ENCODE results near the gene CST8. TPM values are rescaled to one million over a fixed set of nuclear protein-coding genes. Genes with fewer than 3 reads are reported as not detected.

CST8 gene
- total RNA-seq, 4 donors from 2014 or later: not detected

- Histone ChIP-seq H3K27ac (no peak overlapping the region), H3K4me1 (peaks cover 0 to 5% (median 0%) of the 10 kb centered on the region in 4 donors), H3K4me3 (no peak overlapping the region), H3K27me3 (no peaks in the 10 kb centered on the region), H3K36me3 (no peaks in the 10 kb centered on the region), H3K9me3 (peaks cover 0 to 6% (median 0%) of the 10 kb centered on the region in 4 donors)
- TF ChIP-seq CTCF (IDR thresholded peaks at IDR 0.05): no peak
- TF ChIP-seq EP300 (IDR thresholded peaks at IDR 0.05): no peak
- TF ChIP-seq POLR2A (IDR thresholded peaks at IDR 0.05): no peak
- 77 to 78% methylated on average over 4 of the region's 4 CpGs for WGBS, 2 donors
- DNase-seq (ENCODE audit: low spot score in 2 of 2): no peak
These were observed 49.7 kb downstream of the CST8 start for GRCh38 chr20:23540624-23541023.

- 54 to 63% methylated on average over 1 of the region's 1 CpG for WGBS, 2 donors
- no peak for TF ChIP-seq POLR2A (IDR thresholded peaks at IDR 0.05)
- no peak for TF ChIP-seq CTCF (IDR thresholded peaks at IDR 0.05)
- no peak for TF ChIP-seq EP300 (IDR thresholded peaks at IDR 0.05)
These were observed 50.4 kb downstream of the CST8 start for GRCh38 chr20:23541330-23541729.

GRCh38 chr20:23541776-23542175 lies 50.9 kb downstream of the CST8 start:
- TF ChIP-seq POLR2A (IDR thresholded peaks at IDR 0.05): no peak
- TF ChIP-seq EP300 (IDR thresholded peaks at IDR 0.05): no peak
- no peak for TF ChIP-seq CTCF (IDR thresholded peaks at IDR 0.05)
- Histone ChIP-seq H3K4me3 (no peak overlapping the region), H3K27me3 (no peaks in the 10 kb centered on the region), H3K36me3 (no peaks in the 10 kb centered on the region), H3K4me1 (peaks cover 0 to 5% (median 0%) of the 10 kb centered on the region in 4 donors), H3K9me3 (peaks cover 0 to 6% (median 0%) of the 10 kb centered on the region in 4 donors), H3K27ac (no peak overlapping the region)
- DNase-seq (ENCODE audit: low spot score in 2 of 2): no peak
- 78 to 85% methylated on average over 2 of the region's 2 CpGs for WGBS, 2 donors

More at GRCh38 chr20:23541330-23541729, 50.4 kb downstream of the CST8 start:
- no peak for DNase-seq (ENCODE audit: low spot score in 2 of 2)
- Histone ChIP-seq H3K36me3 (no peaks in the 10 kb centered on the region), H3K9me3 (peaks cover 0 to 6% (median 0%) of the 10 kb centered on the region in 4 donors), H3K27me3 (no peaks in the 10 kb centered on the region), H3K4me3 (no peak overlapping the region), H3K4me1 (peaks cover 0 to 5% (median 0%) of the 10 kb centered on the region in 4 donors), H3K27ac (no peak overlapping the region)

GRCh38 chr20:23542801-23543200 lies 51.9 kb downstream of the CST8 start:
- no peak for DNase-seq (ENCODE audit: low spot score in 2 of 2)
- H3K4me3 ChIP-seq: no peak overlapping the region
- H3K9me3 ChIP-seq: peaks cover 0 to 6% (median 0%) of the 10 kb centered on the region in 4 donors
- H3K27ac ChIP-seq: no peak overlapping the region
- H3K27me3 ChIP-seq: no peaks in the 10 kb centered on the region
- no peak for TF ChIP-seq EP300 (IDR thresholded peaks at IDR 0.05)
- TF ChIP-seq POLR2A (IDR thresholded peaks at IDR 0.05): no peak
- TF ChIP-seq CTCF (IDR thresholded peaks at IDR 0.05): no peak
- 51 to 54% methylated on average over 5 of the region's 5 CpGs for WGBS, 2 donors
- no peaks in the 10 kb centered on the region for H3K36me3 ChIP-seq
- peaks cover 0 to 5% (median 0%) of the 10 kb centered on the region in 4 donors for H3K4me1 ChIP-seq

GRCh38 chr20:23544133-23544532 lies 53.2 kb downstream of the CST8 start:
- H3K27me3 ChIP-seq: no peaks in the 10 kb centered on the region
- H3K4me3 ChIP-seq: no peak overlapping the region
- no peak for DNase-seq (ENCODE audit: low spot score in 2 of 2)
- TF ChIP-seq CTCF (IDR thresholded peaks at IDR 0.05) (no peak), POLR2A (IDR thresholded peaks at IDR 0.05) (no peak), EP300 (IDR thresholded peaks at IDR 0.05) (no peak)
- peaks cover 0 to 6% (median 0%) of the 10 kb centered on the region in 4 donors for H3K9me3 ChIP-seq
- 88% methylated on average over 6 of the region's 6 CpGs for WGBS, 2 donors
- peaks cover 0 to 5% (median 0%) of the 10 kb centered on the region in 4 donors for H3K4me1 ChIP-seq
- no peak overlapping the region for H3K27ac ChIP-seq
- H3K36me3 ChIP-seq: no peaks in the 10 kb centered on the region

Small RNAs within 50 kb of the gene (small RNA-seq; reads per million reads assigned to genes)
- gene RF00019: not detected

Other genes starting within 250 kb of the CST8 start
- gene NXT1, start 140.3 kb upstream of the CST8 start, total RNA-seq: 10 to 100 TPM; 19.4 to 50.5 (median 26.2) TPM
- 10 to 100 TPM; 16.3 to 37.2 (median 20.3) TPM for gene GZF1, start 128.9 kb upstream of the CST8 start, total RNA-seq
- 10 to 100 TPM; 10.9 to 16.1 (median 13.6) TPM for gene NAPB, start 69.6 kb upstream of the CST8 start, total RNA-seq
- not detected for gene CSTL1, start 51.4 kb upstream of the CST8 start, total RNA-seq
- not detected for gene CST11, start 38.2 kb upstream of the CST8 start, total RNA-seq
- not detected for gene CST9L, start 77.4 kb downstream of the CST8 start, total RNA-seq
- gene CST9, start 114.8 kb downstream of the CST8 start, total RNA-seq: under 1 TPM in 1 of 4 donors, not detected in 3; 0.44 TPM
- 1,000 to 10,000 TPM in 3 of 4 donors, 100 to 1,000 TPM in 1; 870 to 2,325 (median 1,540) TPM for gene CST3, start 146.8 kb downstream of the CST8 start, total RNA-seq
- gene CST4, start 197.9 kb downstream of the CST8 start, total RNA-seq: not detected